Ovary (tissue), 9 donors: ENCODE measurements around the gene RETSAT. TPM values are rescaled to one million over a fixed set of nuclear protein-coding genes. Genes with fewer than 3 reads are reported as not detected.
"Not testable (repeated sequence)": the region's sequence is repeated elsewhere in the genome, so short reads cannot be mapped to it uniquely, and the experiment has no call there.

Source experiments
- DNase-seq, 5 donors: peaks; one replicate each; pipeline ENCODE4 v3.0.0-alpha.2; 2019 to 2020
- H3K27ac ChIP-seq, 2 donors: fragments of 200-600 bp; one replicate each; pipeline versions ENCODE4 v1.5.1 to v1.8.0; 2019 to 2022
- H3K27me3 ChIP-seq: fragments of 200-600 bp; one replicate; pipeline ENCODE4 v1.8.0; 2022
- H3K36me3 ChIP-seq: fragments of 200-600 bp; sonication (generic); one replicate; pipeline ENCODE4 v1.5.1; 2019
- H3K4me1 ChIP-seq: one replicate; pipeline ENCODE4 v1.8.1; 2013; ENCODE audit warnings: mild to moderate bottlenecking, moderate library complexity; ENCODE audit not compliant: insufficient read depth
- H3K4me3 ChIP-seq: fragments of 200-600 bp; sonication (generic); one replicate; pipeline ENCODE4 v1.5.1; 2017
- H3K9me3 ChIP-seq, 2 donors: fragments of 200-600 bp in 1 of 2; sonication (generic) in 1 of 2; one replicate each; pipeline versions ENCODE4 v1.5.1 to v1.8.1; 2013 to 2019; ENCODE audit warnings: mild to moderate bottlenecking in 1 of 2, moderate library complexity in 1 of 2
- EP300 ChIP-seq: sonication (generic); formaldehyde crosslinking; IDR thresholded peaks from one replicate; pipeline ENCODE4 v1.6.1; 2017; ENCODE audit warnings: antibody characterized with exemption
- POLR2A ChIP-seq: fragments of 450-650 bp; IDR thresholded peaks from one replicate; pipeline ENCODE4 v1.6.1; 2017; ENCODE audit warnings: antibody characterized with exemption, mild to moderate bottlenecking, moderate library complexity
- WGBS, 3 donors: extraction: QIAGEN DNeasy Blood & Tissue Kit in 1 of 3; methylation state at CpG; one replicate each; pipeline versions ENCODE4 v1.1.5 to v1.1.7; 2013 to 2017; 5-methylcytosine and 5-hydroxymethylcytosine counted together
- intact Hi-C, 4 donors: fragments of 100-400 bp; cut with DNase I; formaldehyde crosslinking; loops; one replicate each; pipeline versions ENCODE4 v1.11.0 to v1.15.1; 2022 to 2023
- polyA plus RNA-seq, 2 donors: library from polyadenylated mRNA; stranded (reverse); fragments of 200-250 nt in 1 of 2; fragments of 350-450 nt in 1 of 2; fragmentation: Illumina TruSeq in 1 of 2; extraction: RNeasy Lipid Tissue Mini Kit (QIAGEN cat#74804) in 1 of 2; gene quantifications; one replicate each; pipeline ENCODE4 v1.2.3, GENCODE V29; 2013 to 2014
- total RNA-seq, 7 donors: library from RNA; depleted of rRNA in 2 of 7; stranded (reverse); fragments of >200 nt in 2 of 7; fragmentation: NEBNext Ultra II Directional in 3 of 7; extraction: Animal tissue kit (Norgen Biotek cat#: 25700) in 3 of 7; gene quantifications; one replicate each; pipeline versions ENCODE4 v1.1.0 to v1.2.4, GENCODE V29; 2016 to 2023
- TF ChIP-seq, protein P1 (sequence below), 3 donors: fragments of 450-650 bp in 2 of 3; fragments of 200-600 bp in 1 of 3; IDR thresholded peaks; one replicate each; pipeline versions ENCODE4 v1.5.1 to v1.8.0; 2016 to 2022; ENCODE audit warnings: antibody characterized with exemption in 3 of 3, mild to moderate bottlenecking in 1 of 3
- donor health status: DM: no; HTN: no; CAD: no; lungs with moderate emphysema.
- donor health status: DM: no; HTN: no; CAD: no.
- donor health status: Bipolar disorder and iron deficiency.
- donor health status: DM: yes; HTN: yes; CAD: no.
- donor health status: DM: no; HTN: no; CAD: no.
- donor health status: DM: yes; HTN: yes; CAD: no.

RETSAT gene
- total and polyA plus RNA-seq, 9 donors = 13.4 to 29.4 (median 24.8) TPM

DNA sequence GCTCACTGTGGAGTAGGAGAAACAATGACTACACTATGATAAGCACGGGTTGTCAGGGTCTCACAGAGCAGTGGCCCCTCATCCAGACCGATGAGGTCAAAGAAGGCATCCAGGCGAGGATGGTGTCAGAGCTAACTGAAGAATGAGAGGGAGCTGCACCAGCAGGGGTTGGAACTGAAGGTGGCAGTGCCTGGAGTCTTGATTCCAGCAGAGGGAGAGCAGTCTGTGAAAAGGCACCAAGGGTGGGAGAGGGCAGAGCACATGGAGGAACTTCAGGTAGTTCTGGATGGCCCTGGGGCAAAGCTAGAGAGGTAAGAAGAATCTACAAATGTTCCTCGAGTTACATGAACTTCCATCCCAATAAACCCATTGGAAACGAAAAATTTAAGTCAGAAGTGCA, 12.9 kb upstream of the RETSAT start:
- 78 to 90% (median 83%) methylated on average over 5 of the region's 5 CpGs for WGBS, 3 donors
- Histone ChIP-seq H3K9me3 (no peaks in the 10 kb centered on the region), H3K36me3 (no peaks in the 10 kb centered on the region), H3K27ac (no peak overlapping the region), H3K27me3 (no peaks in the 10 kb centered on the region), H3K4me3 (no peak overlapping the region), H3K4me1 (no peaks in the 10 kb centered on the region)
- TF ChIP-seq POLR2A = no peak
- TF ChIP-seq, protein P1, sequence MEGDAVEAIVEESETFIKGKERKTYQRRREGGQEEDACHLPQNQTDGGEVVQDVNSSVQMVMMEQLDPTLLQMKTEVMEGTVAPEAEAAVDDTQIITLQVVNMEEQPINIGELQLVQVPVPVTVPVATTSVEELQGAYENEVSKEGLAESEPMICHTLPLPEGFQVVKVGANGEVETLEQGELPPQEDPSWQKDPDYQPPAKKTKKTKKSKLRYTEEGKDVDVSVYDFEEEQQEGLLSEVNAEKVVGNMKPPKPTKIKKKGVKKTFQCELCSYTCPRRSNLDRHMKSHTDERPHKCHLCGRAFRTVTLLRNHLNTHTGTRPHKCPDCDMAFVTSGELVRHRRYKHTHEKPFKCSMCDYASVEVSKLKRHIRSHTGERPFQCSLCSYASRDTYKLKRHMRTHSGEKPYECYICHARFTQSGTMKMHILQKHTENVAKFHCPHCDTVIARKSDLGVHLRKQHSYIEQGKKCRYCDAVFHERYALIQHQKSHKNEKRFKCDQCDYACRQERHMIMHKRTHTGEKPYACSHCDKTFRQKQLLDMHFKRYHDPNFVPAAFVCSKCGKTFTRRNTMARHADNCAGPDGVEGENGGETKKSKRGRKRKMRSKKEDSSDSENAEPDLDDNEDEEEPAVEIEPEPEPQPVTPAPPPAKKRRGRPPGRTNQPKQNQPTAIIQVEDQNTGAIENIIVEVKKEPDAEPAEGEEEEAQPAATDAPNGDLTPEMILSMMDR (IDR thresholded peaks at IDR 0.05) = no peak
- no peak for TF ChIP-seq EP300
- intact Hi-C loops = no loop called here
- DNase-seq = no peak

DNA sequence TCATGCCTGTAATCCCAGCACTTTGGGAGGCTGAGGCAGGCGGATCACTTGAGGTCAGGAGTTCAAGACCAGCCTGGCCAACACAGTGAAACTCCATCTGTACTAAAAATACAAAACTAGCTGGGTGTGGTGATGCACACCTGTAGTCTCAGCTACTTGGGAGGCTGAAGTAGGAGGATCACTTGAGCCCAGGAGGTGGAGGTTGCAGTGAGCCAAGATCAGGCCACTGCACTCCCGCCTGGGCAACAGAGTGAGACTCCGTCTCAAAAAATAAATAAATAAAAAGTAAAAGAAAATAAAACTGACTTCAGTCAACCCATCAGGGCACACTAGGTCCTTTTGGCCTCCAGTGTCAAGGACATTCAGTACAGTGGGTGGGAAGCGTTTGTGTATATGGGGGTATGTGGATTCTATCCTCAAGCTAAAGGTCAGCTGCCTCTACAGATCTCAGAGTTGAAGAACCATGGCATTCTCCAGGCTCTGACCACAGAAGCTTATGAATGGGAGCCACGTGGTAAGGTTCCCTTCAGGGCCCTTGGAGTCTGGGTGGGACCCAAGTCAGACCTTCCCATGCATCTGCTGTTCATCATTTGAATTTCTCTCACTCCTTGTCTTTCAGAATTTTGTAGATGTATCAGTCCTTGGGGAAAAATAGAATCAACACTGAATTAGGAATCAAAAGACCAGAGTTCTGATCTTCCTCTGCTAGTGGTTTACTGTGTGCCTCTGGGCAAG, 8.5 kb upstream of the RETSAT start:
- WGBS, 3 donors = 86 to 93% (median 89%) methylated on average over 5 of the region's 5 CpGs
- intact Hi-C loops, H3K4me1 ChIP-seq, DNase-seq, H3K27me3 ChIP-seq, H3K4me3 ChIP-seq, H3K36me3 ChIP-seq, H3K9me3 ChIP-seq, H3K27ac ChIP-seq: not testable (repeated sequence)

DNA sequence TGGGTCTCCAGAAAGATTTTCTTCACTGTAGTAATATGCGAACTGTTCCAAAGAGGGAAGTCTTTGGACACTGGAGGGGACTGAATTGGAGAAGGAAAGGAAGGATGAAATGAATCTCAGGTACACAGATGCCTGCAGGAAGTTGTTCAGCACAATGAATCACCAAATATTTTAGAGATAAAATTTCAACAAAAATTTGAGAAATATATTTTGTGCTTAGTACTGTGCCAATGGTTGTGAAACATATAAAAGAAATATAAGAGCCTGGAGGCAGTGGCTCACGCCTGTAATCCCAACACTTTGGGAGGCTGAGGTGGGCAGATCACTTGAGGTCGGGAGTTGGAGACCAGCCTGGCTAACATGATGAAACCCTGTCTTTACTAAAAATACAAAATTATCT, 3.4 kb upstream of the RETSAT start:
- DNase-seq = no peak
- TF ChIP-seq EP300 (no peak), POLR2A (no peak)
- TF ChIP-seq, protein P1 (IDR thresholded peaks at IDR 0.05) = no peak
- no peak overlapping the region for H3K27ac ChIP-seq
- no peaks in the 10 kb centered on the region for H3K4me1 ChIP-seq
- H3K9me3 ChIP-seq = no peaks in the 10 kb centered on the region
- no peaks in the 10 kb centered on the region for H3K27me3 ChIP-seq
- no peaks in the 10 kb centered on the region for H3K36me3 ChIP-seq
- H3K4me3 ChIP-seq = no peak overlapping the region
- intact Hi-C loops = no loop called here
- 82 to 90% (median 90%) methylated on average over 3 of the region's 3 CpGs for WGBS, 3 donors

DNA sequence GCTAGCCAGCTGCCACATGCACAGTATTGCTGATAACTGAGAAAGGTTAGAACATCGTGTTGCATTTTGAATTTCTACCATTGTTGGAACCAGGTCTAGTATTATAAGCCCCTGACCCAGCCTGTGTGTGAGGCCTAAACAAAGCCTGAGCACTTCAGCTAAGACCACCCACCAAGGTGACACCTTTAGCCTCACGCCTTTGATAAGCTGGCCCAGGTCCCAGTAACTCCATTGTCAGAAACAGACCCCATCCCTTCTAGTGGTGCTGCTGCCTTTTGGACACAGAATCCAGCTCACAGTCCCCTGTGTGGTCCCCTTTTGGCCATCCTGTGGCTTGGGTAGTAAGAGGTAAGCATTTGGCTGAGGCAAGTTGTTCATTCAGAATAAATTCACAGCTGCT, 1.9 kb upstream of the RETSAT start:
- TF ChIP-seq POLR2A = no peak
- Histone ChIP-seq H3K27me3 (no peaks in the 10 kb centered on the region), H3K4me1 (no peaks in the 10 kb centered on the region), H3K36me3 (no peaks in the 10 kb centered on the region), H3K9me3 (no peaks in the 10 kb centered on the region), H3K4me3 (no peak overlapping the region), H3K27ac (no peak overlapping the region)
- intact Hi-C loops = no loop called here
- DNase-seq = no peak
- WGBS, 3 donors = 47 to 57% (median 50%) methylated on average over 2 of the region's 2 CpGs

DNA sequence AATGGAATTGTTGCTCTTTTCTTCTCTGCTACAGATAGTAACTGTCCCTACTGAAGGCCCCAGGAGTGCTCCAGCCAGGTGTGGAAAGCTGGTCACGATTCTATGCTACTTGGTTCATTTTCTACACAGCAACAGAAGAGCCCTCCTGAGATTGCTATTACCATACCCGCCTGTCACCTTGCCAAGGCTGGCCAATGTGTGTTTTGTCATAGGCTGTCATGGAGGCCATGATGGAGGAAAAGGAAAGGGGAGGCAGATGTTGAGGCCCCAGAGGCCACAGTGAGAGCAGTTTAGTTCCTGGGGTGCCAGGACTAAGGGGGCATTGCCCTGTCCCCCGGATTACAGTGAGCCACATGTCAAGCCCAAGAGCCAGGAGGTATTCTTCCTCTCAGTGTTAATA, 1.2 kb upstream of the RETSAT start:
- Histone ChIP-seq H3K4me3 (peak overlapping the region; percentile 73), H3K27me3 (no peaks in the 10 kb centered on the region), H3K27ac (no peak overlapping the region), H3K4me1 (no peaks in the 10 kb centered on the region), H3K9me3 (no peaks in the 10 kb centered on the region), H3K36me3 (no peaks in the 10 kb centered on the region)
- 60 to 67% (median 62%) methylated on average over 3 of the region's 3 CpGs for WGBS, 3 donors
- intact Hi-C loops = no loop called here
- DNase-seq = peak in 3 of 5 donors; percentile 21 to 47 (median 43)
- TF ChIP-seq, protein P1 (IDR thresholded peaks at IDR 0.05) = no peak
- TF ChIP-seq EP300 (no peak), POLR2A (no peak)
